HG03378 (cell line): ENCODE results near the gene MYOM3.

Source experiments
- ATAC-seq: cut with Tn5 transposase; IDR thresholded peaks from one replicate; pipeline ENCODE4 v1.9.1; 2021; ENCODE audit warnings: mild to moderate bottlenecking, moderate library complexity; ENCODE audit not compliant: unreplicated experiment

The MYOM3 gene

GRCh38 chr1:24111996-24112779 is at the start of gene MYOM3:
Gene MYOM3 (minus strand): TSS chr1:24112135. CDS start chr1:24108636, 3,499 bp downstream.
- no peak for ATAC-seq

DNA sequence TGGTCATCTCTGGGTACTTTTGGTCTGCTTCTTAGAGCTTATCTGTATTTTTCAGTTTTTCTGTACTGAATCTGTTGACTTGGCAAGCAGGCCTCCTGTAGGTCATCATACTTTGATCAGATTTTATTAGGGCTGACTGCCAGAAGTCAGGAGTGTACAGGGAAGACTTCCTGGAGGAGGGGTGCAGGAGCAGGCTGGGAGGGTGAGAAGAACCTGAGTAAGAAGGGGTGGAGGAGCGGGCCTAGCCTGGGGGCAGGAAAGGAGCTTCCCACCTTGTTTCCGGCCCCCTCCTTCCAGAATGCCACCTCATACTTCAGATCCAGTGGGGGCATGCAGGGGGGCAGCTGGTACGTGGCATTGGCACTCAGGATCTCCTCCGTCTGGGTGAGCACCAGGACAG is 49.3 kb upstream of the MYOM3 start:
- no peak for ATAC-seq

DNA sequence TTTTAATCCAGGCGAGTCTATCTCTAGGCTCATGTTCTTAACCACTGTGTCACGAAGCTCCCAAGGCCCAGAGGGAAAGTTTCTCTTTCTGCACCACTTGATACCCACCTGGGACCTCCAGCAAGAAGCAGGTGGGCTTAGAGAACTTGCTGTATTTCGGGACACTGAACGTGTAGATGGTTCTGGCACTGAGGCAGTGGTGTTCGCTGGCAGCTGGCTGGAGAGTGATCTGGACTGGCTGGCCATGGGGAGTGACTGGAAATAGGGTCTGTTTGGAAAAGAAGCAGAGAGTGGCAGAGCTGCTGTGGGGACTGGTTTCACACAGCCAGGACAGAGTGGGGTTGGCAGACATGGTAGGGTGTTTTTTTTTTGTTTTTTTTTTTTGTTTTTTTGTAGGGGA is 47.4 kb upstream of the MYOM3 start:
- ATAC-seq = no peak

- ATAC-seq = no peak
Observed at GRCh38 chr1:24157918-24158481, 46.1 kb upstream of the MYOM3 start.

DNA sequence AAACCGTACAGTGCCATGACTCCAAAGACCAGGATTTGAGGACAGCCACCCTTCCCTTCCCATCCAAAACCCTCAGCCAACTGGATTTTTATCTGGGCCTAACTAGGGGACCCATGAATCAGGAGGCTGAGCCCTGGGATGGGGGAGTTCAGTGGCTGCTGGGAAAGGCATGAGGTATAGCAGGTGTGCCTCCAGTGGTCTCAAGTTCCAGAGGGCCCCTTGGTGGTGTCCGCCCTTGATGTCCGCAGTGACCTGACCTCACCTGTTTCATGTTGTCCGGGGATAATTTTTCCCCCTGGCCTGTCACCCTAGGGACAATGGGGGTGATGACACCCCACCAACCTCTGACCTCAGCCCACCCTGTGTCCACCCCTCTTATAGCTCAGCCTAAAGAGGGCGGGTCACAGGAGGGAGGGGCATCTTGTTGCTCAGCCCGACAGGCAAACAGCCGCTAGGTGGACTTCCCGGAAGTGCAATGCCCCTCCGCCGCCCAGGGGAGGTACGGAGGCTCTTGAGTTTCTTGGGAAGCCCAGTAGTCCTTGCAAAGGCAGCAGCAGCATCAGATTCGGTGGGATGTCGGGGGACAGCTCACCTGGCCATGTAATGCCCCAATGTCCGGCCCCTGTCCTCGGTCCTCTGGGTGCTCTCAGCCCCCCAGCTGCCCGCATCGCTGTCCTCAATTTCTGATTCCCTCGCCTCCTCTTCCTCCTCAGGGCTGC is 44.8 kb upstream of the MYOM3 start:
- no peak for ATAC-seq

DNA sequence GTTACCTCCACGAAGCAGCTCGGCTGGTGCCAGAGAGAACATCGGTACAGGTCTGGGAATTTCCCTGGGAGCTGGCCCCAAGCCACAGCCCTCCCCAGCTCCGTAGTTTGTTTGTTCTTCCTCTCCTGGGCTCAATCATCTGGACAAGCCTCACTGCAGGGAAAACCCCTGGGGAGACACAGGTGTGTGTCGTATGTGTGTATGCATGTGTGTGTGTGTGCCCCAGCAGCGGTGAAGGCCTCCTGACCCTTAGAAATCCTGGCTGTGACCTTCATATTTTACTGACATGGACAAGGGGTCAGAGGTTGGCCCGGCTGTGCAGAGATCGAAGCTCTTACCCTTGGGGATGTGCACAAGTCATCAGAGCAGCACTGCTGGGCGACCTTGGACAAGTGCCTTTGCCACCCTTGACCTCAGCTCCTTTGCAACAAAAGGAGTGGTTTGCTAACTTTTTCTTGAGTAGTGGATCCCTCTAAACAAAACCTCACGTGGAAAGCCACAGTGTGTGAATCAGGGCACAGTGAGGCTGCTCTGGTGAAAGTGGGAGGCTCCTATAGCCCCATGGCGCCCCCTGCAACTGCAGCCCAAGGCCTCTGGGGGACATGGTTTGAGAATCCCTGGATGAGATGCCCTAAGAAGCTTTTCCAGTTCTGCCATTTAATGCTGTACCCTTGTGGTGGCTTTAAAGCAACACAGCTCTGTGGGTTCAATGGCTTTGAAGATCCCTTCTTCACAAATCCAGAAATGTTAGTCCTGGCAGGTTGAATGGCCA is 43.3 kb upstream of the MYOM3 start:
- ATAC-seq = no peak

DNA sequence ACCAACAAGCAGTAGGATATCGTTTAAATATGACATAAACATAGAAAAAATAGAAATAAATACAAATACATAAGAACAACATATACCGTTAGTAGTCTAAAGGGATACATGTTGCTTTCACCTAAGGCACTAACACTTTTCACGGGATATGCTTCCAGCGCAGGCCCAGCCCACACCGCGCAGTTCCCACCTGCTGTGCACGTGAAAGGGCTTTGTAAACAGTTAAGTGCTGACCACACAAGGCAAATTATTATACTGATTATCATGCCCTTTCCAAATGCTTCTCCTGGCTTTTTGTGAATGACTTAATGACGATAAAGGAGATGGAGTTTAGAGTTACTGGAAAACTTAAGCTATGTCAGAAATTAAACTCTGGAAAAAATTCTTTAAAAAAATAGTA is 42.3 kb upstream of the MYOM3 start:
- no peak for ATAC-seq

GRCh38 chr1:24152631-24153494 is 40.9 kb upstream of the MYOM3 start:
- ATAC-seq = no peak

DNA sequence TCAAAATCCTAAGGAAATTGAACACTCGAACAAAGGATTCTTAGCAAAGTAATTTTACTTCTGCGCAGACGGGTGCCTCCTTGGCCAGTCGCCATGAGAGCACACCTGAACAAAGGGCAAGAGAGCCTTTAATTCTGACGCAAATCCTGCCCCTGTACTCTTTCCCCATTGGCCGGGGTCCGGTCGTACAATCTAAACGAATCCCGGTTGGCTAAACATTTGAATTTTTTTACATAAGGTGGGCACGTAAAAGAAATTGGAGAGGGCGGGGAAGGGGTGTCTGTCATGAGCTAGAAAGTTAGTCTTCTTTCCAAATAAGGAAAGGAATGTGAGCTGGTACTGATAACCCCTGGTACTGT is 39.2 kb upstream of the MYOM3 start:
- ATAC-seq = no peak

DNA sequence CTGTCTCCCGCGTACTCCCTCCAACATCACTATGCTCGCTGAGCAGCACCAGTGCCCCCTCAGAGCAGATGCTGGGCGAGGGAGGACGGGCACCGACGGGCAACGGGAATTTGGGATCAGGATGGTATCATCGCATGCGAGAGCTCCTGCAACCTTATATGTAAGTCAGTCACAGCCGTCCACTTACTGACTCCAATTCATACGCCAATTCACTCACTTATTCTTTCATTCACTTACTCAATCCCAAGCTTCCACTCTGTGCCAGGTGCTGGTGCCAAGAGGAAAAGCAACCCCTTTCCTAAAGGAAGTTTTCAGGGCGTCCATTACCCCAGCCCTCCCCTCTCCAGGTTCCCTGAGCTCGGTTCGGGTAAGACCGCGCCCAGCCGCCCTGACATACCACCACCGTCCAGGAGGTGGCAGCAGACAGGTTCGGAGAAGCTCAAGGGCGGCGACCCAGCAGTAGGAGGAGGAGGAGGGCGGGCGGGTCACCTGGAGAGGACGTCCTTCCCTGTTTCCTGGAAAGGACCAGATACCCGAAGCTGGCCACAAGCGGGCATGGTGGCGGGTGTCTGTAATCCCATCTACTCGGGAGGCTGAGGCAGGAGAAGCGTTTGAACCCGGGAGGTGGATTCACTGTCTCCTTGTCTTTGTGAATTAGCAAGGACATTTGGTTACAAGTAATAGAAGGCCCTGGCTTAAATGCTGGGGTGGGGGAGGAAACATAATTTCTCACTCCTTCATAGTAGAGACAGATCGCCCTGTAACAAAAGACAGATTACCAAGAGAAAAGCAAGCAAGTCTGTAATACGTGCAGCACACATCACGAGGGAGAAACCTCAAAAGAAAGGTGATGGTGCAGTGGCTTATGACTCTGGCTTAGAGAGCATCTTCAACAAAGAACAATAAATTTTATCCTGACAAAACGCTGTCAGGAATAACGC is 38.6 kb upstream of the MYOM3 start:
- ATAC-seq = no peak

DNA sequence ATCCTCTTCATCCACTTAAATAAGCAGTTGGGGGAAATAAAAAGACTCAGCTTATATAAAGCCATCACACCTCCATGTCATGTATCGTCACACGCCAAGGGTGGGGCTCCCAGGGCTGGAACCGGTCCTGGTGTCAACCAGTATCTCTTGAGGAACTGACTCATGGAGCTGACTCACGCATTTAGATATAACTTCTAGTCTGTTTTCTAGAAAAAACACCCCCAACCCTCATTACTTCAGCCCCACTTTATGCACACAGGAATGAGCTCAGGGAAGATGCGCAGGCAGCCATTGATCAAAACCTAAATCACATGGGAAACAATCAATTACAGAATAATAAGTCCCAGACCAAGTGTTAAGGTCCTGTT is 37.9 kb upstream of the MYOM3 start:
- no peak for ATAC-seq

DNA sequence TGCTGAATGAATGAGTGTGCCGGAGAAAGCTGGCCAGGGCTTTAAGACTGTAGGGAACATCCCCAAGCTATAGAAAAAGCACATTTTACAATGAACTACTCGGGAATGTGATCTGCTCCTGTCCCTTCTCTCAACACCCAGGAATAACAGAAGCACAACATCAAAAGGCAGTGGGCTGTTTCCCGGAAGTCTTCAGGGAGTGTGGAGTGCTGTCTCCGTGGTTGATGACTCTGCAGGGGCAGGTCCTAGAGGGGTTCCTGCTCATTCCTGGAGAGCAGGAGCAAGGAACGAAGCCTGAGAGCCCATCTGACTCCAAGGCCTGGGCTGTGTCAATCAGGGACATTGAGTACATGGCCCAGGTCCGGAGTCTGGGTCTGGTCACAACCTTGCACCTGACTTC is 35.9 kb upstream of the MYOM3 start:
- no peak for ATAC-seq

DNA sequence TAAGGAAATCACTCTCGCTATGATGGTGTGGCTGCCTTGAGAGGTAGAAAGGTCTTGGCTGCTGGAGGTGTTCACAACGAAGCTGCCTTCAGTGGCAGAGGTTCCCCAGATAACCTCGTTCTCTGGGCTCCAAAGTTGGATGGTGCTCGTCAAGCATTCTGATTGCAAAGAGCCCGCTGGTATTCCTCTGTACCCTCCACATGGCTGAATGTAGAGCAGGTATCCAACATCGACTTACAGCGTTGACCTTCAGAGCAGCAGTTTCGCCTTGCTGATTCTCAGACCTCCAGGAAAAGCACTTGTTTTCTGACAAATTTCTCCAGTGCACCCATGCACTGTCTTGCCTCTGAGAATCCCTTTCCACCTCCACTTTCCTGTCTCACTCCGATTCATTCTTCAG is 35.3 kb upstream of the MYOM3 start:
- no peak for ATAC-seq

GRCh38 chr1:24142546-24143534 is 30.9 kb upstream of the MYOM3 start, which contains the start of gene IL22RA1:
Gene IL22RA1 (minus strand): TSS chr1:24143140. CDS start chr1:24143082, 58 bp downstream.
- ATAC-seq = no peak

DNA sequence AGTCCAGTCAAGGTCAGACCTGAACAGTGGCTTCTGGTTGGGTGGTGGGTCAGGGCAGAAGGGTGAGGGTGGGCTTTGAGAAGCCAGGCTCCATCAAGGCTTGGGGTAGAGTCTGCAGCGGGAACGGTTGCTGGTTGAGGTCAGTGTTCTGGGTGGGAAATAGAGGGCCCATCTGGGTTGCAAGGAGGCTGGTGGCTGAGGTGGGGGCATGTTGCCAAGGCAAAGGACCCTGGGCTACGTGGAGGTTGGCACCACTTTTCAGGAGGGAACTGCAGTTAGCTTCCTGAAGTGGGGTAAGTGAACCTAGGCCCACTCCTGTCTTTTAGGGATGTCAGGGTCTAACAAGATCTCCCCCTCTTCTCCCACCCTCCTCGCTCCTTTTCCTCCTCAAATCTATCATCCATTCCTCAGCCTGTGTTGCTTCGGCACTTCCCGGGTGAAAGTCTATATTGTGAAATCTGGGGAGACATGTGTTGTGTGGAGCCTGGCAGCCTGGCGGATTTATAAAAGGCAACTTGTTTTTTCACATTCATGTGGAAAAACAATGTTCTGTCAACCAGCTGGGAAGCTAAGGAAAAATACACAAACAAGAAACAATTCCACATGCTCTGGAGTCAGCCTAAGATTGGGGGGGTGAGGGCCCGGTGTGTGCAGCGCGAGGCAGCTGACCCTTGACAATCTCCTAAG is 29.5 kb upstream of the MYOM3 start:
- ATAC-seq = no peak

DNA sequence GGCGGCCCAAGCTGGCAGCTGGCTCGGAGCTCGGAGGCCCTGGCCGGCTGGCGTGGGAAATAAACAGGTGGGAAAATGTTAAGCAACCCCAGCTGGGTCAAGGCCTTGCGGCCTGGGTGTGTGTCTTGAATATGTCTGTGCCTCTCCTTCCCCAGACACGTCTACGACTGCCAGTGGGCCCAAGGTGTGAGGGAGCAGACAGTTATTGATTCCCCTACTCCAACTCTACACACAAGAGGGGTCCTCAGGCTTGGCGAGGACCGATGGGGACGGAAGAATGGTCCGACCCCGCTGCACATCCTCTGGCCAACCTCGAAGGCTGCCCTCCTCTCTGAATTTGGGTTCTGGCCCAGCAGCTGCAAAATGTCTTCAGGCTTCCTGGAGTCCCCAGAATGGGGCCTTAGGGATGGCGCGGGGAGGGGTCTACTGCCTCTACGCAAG is 28.8 kb upstream of the MYOM3 start:
- no peak for ATAC-seq

- ATAC-seq = no peak
Observed at GRCh38 chr1:24139841-24140425, 28.0 kb upstream of the MYOM3 start.
